GM18907 (cell line): ENCODE data around the gene RBM20.

Experiments
- ATAC-seq: cut with Tn5 transposase; IDR thresholded peaks from one replicate; pipeline ENCODE4 v1.9.1; 2021; ENCODE audit warnings: mild to moderate bottlenecking, moderate library complexity; ENCODE audit not compliant: unreplicated experiment

The RBM20 gene

DNA sequence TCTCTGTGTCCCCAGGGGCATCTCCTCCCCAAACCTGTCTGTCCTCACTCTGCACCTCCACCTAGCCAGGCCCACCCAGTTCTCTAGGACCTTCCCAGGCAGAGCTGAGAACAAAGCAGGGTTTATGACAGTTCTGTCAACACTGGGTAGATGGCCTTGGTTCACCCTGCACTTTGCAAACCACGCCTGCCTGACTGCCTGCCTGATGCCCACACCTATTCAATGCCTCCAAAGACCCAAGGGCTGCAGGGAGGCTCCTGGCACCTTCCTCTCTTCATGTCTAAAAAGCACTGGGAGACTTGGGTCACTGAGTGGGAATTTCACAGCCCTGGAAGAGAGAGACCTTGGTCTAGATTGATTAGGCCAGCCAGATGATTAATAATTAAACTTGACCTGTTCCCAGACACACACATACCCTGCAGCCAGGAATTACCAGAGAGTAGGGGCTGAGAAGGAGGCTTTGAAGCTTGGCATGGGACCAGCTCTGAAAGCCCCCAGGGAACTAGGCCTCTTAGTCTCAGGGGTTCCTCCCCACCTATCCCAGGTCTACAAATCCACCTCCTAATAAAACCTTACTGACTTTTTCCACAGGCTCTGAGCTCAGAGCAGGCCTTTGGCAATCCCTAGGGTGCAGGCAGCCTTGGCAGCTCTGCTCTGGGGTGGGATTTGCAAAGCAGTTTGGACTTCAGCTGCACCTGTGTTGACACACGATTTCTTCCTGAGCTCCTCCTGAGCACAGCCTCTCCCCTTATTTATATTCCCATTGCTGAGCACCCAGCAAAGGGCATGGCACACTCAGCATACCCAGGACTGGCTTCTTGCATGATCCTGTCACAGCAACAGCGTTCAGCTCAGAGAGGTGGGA is 201.9 kb downstream of the RBM20 start:
- ATAC-seq = no peak

DNA sequence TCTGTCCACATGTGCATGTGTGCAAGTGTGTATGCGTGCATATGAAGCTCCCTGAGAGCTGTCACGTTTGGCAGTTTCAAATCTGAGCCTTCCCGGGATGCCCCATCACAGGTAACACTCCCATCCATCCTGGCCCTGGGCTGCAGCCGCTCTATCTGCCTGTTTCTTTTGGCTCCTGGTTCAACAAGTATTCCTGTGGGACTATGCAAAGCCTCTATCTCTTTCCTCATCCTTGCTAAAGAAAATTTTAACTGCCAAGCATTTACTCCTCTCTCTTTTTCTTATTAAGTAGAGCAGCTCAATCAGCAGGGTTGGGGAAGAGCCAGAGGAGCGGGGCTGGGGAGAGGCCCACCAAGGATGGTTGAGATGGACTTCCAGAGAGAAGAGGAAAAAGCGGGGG is 203.2 kb downstream of the RBM20 start:
- no peak for ATAC-seq

- ATAC-seq = no peak
Measured at GRCh38 chr10:110848106-110848505, 204.0 kb downstream of the RBM20 start.

GRCh38 chr10:110850099-110850498 is 206.0 kb downstream of the RBM20 start:
- ATAC-seq = no peak

DNA sequence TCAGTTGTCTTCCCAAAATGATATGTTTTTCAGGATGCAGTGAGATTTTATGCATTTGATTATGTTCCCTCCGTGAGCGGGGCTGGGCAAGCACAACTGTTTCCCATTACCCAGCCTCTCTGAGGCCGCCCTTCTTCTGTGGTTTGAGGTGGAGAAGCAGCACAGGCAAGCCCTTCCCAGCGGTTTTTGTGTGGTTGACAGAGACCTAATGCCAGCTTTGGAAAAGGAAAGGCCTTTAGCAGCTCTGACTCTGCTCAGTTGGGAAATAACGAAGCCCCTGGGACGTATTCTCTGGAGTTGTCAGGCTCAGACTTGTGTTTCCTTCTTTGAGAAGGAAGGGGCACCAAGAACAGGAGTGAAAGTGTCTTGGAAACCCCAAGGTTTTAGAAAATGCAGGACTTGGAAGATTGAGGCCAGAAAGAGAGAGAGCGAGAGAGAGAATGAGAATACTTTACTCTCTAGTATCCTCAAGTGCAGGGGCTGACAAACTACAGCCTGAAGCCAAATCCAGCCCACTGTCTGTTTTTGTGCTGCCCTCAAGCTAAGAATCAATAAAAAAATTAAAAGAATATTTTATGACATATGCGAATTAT is 207.0 kb downstream of the RBM20 start:
- ATAC-seq = no peak

GRCh38 chr10:110852255-110852896 is 208.2 kb downstream of the RBM20 start:
- no peak for ATAC-seq

- ATAC-seq = no peak
Measured at GRCh38 chr10:110852947-110853346, 208.8 kb downstream of the RBM20 start.

GRCh38 chr10:110853921-110854605 is 209.9 kb downstream of the RBM20 start:
- ATAC-seq = no peak

- ATAC-seq = peak; percentile 42
Measured at GRCh38 chr10:110857265-110858171, 213.4 kb downstream of the RBM20 start.

DNA sequence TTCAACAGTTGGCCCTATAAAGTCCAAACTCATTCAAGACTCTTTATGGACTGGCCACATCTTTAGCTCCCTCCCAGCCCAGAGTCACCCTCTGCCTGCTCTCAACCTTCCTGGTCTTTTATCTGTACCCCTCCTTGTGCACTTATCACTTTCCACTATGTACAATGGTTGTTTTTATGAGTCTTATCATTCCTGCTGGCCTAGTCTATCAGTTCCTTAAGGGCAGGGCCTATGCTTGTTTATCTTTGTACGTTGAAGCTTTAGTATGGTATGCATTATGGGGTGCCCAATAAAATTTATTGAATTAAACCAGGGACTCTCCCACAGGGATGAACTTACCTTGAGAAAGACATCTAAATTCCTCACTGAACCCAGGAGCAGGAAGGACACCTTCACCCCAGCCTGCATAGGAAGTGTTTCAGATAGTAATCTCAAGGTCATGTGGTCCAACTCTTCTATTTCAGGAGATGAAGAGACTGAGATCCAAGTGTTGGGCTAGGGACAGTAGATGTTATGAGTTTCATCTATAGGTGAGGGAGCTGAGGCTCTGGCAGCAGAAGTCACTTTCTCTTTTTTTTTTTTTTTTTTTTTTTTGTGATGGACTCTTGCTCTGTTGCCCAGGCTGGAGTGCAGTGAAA is 214.3 kb downstream of the RBM20 start:
- ATAC-seq = no peak

- ATAC-seq = no peak
Measured at GRCh38 chr10:110859206-110859972, 215.3 kb downstream of the RBM20 start.

- no peak for ATAC-seq
Measured at GRCh38 chr10:110859973-110860376, 215.8 kb downstream of the RBM20 start.

DNA sequence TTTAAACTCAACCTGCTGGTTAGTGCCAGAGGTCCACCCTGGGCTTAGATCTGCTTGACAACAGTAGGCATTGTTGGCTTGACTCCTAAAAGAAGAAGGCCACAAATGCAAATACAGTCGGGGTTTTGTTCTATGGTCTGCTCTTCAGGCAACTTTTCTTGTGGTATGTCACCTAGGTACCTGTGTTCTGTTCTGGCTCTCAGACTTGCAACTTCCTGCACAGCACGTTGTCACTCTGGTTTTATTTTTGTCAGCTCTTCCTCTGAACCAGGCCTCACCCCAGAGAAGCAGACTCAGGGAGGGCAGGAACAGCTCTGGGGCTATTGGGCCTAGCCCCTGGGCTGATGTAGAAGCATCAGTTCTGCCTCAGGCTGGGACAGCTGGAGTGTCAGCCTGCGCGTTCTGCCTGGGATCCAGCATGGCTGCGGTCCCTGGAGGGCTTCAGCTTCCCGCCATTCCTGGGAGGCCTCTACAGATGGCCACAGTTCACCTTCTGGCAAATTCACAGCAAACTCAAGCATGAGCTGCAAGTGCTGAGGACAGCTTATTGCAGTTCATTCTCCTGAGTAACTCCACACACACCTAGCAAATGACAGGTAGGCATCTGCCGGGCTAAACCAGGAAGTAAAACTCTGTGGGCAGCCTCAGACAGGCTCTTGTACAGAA is 216.6 kb downstream of the RBM20 start:
- peak; percentile 54 for ATAC-seq

DNA sequence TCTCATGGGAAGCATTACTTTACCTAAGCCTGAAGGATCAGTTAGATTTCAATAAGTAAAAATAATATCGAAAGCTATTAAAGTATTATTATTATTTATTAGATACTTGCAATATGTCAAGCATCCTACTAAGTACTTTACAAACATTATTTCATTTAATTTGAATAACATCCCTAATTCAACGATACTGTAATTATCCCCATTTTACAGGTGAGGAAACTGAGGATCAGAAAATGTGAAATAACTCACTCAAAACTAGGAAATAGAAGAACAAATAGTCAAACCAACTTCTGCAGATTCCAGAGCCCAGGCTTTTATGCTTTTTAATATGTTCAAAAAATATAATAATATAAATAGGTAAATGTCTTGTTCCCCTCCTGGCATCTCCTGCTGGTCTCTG is 217.3 kb downstream of the RBM20 start:
- no peak for ATAC-seq

GRCh38 chr10:110861930-110862649 is 218.0 kb downstream of the RBM20 start:
- ATAC-seq = no peak

GRCh38 chr10:110862961-110863360 is 218.8 kb downstream of the RBM20 start:
- ATAC-seq = no peak

- ATAC-seq = no peak
Measured at GRCh38 chr10:110863361-110863760, 219.2 kb downstream of the RBM20 start.

- ATAC-seq = no peak
Measured at GRCh38 chr10:110863956-110864355, 219.8 kb downstream of the RBM20 start.
